Measurements from ENCODE around the gene DYSF. TPM values are rescaled to one million over a fixed set of nuclear protein-coding genes. Genes with fewer than 3 reads are reported as not detected.

Gene DYSF
- total RNA-seq, 2 donors from 2014 or later, result 1.4 to 3.1 TPM

DNA sequence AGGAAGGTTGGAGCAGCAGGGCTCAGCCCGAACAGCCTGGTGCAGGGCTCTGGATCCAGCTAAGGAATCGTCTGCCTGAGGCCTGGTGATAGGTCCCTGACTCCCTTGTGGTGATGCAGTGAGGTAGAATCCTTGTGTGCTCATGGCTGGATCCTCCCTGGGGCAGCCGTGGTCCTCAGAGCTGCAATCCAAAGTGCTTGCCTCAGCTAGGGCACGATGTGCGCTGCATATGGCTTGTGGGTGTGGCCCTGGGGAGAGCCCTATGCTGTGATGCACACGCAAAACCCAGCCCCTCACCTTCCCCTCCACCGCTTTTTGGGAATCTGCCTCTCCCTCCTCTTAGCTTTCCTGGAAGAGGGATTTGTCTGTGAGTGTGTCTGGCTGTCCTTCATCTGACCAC is 142.2 kb downstream of the DYSF start:
- Mint-ChIP-seq H3K36me3 (ENCODE audit: low read depth) (no peaks in the 10 kb centered on the region), H3K27me3 (ENCODE audit: insufficient read depth) (peaks cover 3% of the 10 kb centered on the region), H3K4me1 (peaks cover 3% of the 10 kb centered on the region), H3K4me3 (no peak overlapping the region), H3K9me3 (no peaks in the 10 kb centered on the region), H3K27ac (no peak overlapping the region)
- TF ChIP-seq, protein P1, sequence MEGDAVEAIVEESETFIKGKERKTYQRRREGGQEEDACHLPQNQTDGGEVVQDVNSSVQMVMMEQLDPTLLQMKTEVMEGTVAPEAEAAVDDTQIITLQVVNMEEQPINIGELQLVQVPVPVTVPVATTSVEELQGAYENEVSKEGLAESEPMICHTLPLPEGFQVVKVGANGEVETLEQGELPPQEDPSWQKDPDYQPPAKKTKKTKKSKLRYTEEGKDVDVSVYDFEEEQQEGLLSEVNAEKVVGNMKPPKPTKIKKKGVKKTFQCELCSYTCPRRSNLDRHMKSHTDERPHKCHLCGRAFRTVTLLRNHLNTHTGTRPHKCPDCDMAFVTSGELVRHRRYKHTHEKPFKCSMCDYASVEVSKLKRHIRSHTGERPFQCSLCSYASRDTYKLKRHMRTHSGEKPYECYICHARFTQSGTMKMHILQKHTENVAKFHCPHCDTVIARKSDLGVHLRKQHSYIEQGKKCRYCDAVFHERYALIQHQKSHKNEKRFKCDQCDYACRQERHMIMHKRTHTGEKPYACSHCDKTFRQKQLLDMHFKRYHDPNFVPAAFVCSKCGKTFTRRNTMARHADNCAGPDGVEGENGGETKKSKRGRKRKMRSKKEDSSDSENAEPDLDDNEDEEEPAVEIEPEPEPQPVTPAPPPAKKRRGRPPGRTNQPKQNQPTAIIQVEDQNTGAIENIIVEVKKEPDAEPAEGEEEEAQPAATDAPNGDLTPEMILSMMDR (conservative IDR thresholded peaks at IDR 0.05), result no peak
- Histone ChIP-seq H3K9me3 (ENCODE audit: control insufficient read depth, low read length) (no peaks in the 10 kb centered on the region), H3K27me3 (ENCODE audit: control insufficient read depth, insufficient read depth, low read length, poor library complexity, severe bottlenecking) (no peaks in the 10 kb centered on the region), H3K4me1 (ENCODE audit: control insufficient read depth, insufficient read depth, low read length) (peaks cover 3% of the 10 kb centered on the region), H3K9ac (ENCODE audit: extremely low read depth, low read length, poor library complexity, severe bottlenecking) (no peak overlapping the region), H3K36me3 (ENCODE audit: control insufficient read depth, insufficient read depth, low read length) (no peaks in the 10 kb centered on the region), H3K4me3 (ENCODE audit: low read length) (no peak overlapping the region), H3K27ac (ENCODE audit: low read depth, low read length) (peak overlapping the region; percentile 86)
- 88 to 100% methylated on average over 1 to 7 of the region's 7 CpGs for WGBS, 2 experiments (ENCODE audit: insufficient coverage in 1 of 2, insufficient read length in 1 of 2)
- no peak for DNase-seq

DNA sequence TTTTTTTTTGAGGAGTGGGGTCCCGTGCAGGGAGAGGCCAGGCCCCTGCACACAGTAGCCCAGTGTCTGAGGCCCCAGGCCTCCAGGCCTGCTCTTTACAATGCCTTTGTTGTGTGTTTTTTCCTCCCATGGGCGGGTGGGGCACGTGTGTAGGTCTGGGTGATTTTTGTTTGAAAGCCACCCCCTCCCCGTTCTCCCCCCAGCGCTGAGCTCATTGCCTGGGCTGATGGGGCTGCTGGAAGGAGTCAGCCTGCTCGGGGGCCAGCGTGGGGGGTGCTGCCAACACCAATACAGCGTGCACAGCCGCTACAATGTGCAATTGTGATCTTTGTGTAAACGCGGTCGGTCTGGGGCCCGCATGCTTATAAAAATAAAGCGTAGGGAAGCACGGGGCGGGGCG is 142.7 kb downstream of the DYSF start:
- no peak for DNase-seq
- H3K4me3 Mint-ChIP-seq, result no peak overlapping the region
- Histone ChIP-seq H3K9me3 (ENCODE audit: control insufficient read depth, low read length) (no peaks in the 10 kb centered on the region), H3K27me3 (ENCODE audit: control insufficient read depth, insufficient read depth, low read length, poor library complexity, severe bottlenecking) (no peaks in the 10 kb centered on the region), H3K4me3 (ENCODE audit: low read length) (no peak overlapping the region), H3K27ac (ENCODE audit: low read depth, low read length) (peak overlapping the region; percentile 86), H3K36me3 (ENCODE audit: control insufficient read depth, insufficient read depth, low read length) (no peaks in the 10 kb centered on the region), H3K4me1 (ENCODE audit: control insufficient read depth, insufficient read depth, low read length) (peaks cover 3% of the 10 kb centered on the region), H3K9ac (ENCODE audit: extremely low read depth, low read length, poor library complexity, severe bottlenecking) (no peak overlapping the region)
- no peaks in the 10 kb centered on the region for H3K36me3 Mint-ChIP-seq (ENCODE audit: low read depth)
- H3K4me1 Mint-ChIP-seq, result peaks cover 3% of the 10 kb centered on the region
- H3K27me3 Mint-ChIP-seq (ENCODE audit: insufficient read depth), result peaks cover 3% of the 10 kb centered on the region
- WGBS, 2 experiments (ENCODE audit: insufficient coverage in 1 of 2, insufficient read length in 1 of 2), result 92 to 94% methylated on average over 12 to 17 of the region's 17 CpGs
- H3K9me3 Mint-ChIP-seq, result no peaks in the 10 kb centered on the region
- no peak overlapping the region for H3K27ac Mint-ChIP-seq
- TF ChIP-seq, protein P1 (conservative IDR thresholded peaks at IDR 0.05), result no peak

DNA sequence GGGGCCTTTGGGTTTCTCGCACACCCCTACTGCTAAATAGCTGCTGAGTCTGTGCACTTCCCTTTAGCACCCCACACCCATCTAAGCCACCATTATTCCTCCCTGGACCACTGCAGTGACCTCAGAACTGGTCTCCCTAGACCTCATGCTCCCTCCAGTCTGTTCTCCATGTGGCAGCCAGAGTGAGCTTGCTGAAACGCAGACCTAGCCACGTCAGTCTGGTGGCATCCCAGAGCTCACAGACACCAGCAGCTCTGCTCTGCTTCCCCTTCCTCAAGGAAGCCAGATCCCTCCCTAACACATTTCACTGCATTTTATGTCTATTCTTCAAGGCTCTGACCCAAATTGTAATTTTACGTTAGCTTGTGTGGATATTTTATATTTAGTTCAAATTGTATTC is 144.4 kb downstream of the DYSF start:
- Histone ChIP-seq H3K9me3 (ENCODE audit: control insufficient read depth, low read length) (no peaks in the 10 kb centered on the region), H3K4me1 (ENCODE audit: control insufficient read depth, insufficient read depth, low read length) (peaks cover 3% of the 10 kb centered on the region), H3K9ac (ENCODE audit: extremely low read depth, low read length, poor library complexity, severe bottlenecking) (no peak overlapping the region), H3K27ac (ENCODE audit: low read depth, low read length) (no peak overlapping the region), H3K4me3 (ENCODE audit: low read length) (no peak overlapping the region), H3K36me3 (ENCODE audit: control insufficient read depth, insufficient read depth, low read length) (no peaks in the 10 kb centered on the region), H3K27me3 (ENCODE audit: control insufficient read depth, insufficient read depth, low read length, poor library complexity, severe bottlenecking) (no peaks in the 10 kb centered on the region)
- TF ChIP-seq, protein P1 (conservative IDR thresholded peaks at IDR 0.05), result no peak
- Mint-ChIP-seq H3K27me3 (ENCODE audit: insufficient read depth) (peaks cover 3% of the 10 kb centered on the region), H3K4me1 (peaks cover 3% of the 10 kb centered on the region), H3K36me3 (ENCODE audit: low read depth) (no peaks in the 10 kb centered on the region), H3K4me3 (no peak overlapping the region), H3K27ac (no peak overlapping the region), H3K9me3 (no peaks in the 10 kb centered on the region)
- DNase-seq, result no peak
- 95 to 100% methylated on average over 2 to 3 of the region's 4 CpGs for WGBS, 2 experiments (ENCODE audit: insufficient coverage in 1 of 2, insufficient read length in 1 of 2)

All from endodermal cell (in vitro differentiated cells).